HepG2 (cell line): ENCODE data around the gene DDAH1. TPM values are rescaled to one million over a fixed set of nuclear protein-coding genes. Genes with fewer than 3 reads are reported as not detected.
A peak's percentile ranks its signal among the peaks of the same experiment; 100 is the strongest.

Experiments
- polyA plus RNA-seq, 8 experiments: library from polyadenylated mRNA; depleted of rRNA in 3 of 8; stranded (reverse) in 7 of 8; unstranded in 1 of 8; fragments of >200 nt; fragmentation: Illumina TruSeq in 4 of 8; extraction: Trizol in 4 of 8; gene quantifications; 2 replicates each; pipeline versions ENCODE4 v1.2.1 to v1.2.3, GENCODE V29; 2011 to 2016; ENCODE audit warnings: low read depth in 4 of 8, missing spikeins in 1 of 8, mixed read lengths in 1 of 8; ENCODE audit not compliant: insufficient read depth in 1 of 8
- total RNA-seq, 5 experiments: library from RNA; depleted of rRNA; stranded (reverse); fragments of >200 nt; fragmentation: Illumina TruSeq; extraction: Trizol; gene quantifications; 2 replicates each; pipeline ENCODE4 v1.2.3, GENCODE V29; 2016; ENCODE audit warnings: low read depth in 1 of 5
- TF ChIP-seq, protein P1 (sequence below): sonication (generic); formaldehyde crosslinking; IDR thresholded peaks from one replicate; pipeline ENCODE4 v1.5.1; 2020; ENCODE audit warnings: mild to moderate bottlenecking, missing genetic modification reagents; ENCODE audit errors: not compliant biosample characterization
- TF ChIP-seq, protein P2 (sequence below): sonication (generic); formaldehyde crosslinking; IDR thresholded peaks from 2 replicates; pipeline ENCODE4 v1.4.0; 2020; ENCODE audit warnings: missing genetic modification reagents
- TF ChIP-seq, protein P3 (sequence below): IDR thresholded peaks from 2 replicates; pipeline ENCODE4 v1.4.0; 2020; ENCODE audit warnings: mild to moderate bottlenecking, missing genetic modification reagents

Gene DDAH1
- total and polyA plus RNA-seq, 2 of the 13 experiments (the other 11 are each of a cell fraction or from before 2014, with no cell fraction given): 39.7 to 64.4 TPM

DNA sequence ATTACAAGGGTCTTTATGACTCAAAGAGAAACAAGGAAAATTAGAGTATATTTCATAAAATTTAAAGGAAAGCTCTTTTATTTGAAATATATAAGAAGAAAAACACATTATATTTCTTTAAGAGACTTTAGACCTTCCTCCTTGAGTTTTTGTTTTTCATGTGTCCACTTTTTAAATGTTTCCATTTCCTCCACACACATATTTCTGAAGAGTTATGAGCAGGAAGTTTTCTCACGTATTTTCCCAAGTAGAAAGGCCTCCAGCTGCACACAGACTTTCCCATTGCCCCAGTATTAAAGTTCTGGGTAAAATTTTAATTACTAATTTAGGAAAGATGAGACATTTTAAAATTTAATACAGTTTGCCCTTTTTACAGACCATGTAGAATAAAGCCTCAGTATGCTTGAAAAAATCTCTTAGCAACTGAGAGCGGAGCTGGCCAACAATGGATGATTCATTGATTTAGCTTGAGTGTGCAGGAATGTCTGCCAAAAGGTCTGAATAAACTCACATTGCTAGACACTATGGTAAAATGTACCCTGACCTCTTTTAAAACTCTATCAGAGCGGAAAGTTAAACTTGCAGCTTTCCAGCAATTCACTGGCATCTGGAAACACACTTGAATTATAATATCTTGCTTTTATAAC, 57.9 kb downstream of the DDAH1 start (continued):
- TF ChIP-seq, protein P1, sequence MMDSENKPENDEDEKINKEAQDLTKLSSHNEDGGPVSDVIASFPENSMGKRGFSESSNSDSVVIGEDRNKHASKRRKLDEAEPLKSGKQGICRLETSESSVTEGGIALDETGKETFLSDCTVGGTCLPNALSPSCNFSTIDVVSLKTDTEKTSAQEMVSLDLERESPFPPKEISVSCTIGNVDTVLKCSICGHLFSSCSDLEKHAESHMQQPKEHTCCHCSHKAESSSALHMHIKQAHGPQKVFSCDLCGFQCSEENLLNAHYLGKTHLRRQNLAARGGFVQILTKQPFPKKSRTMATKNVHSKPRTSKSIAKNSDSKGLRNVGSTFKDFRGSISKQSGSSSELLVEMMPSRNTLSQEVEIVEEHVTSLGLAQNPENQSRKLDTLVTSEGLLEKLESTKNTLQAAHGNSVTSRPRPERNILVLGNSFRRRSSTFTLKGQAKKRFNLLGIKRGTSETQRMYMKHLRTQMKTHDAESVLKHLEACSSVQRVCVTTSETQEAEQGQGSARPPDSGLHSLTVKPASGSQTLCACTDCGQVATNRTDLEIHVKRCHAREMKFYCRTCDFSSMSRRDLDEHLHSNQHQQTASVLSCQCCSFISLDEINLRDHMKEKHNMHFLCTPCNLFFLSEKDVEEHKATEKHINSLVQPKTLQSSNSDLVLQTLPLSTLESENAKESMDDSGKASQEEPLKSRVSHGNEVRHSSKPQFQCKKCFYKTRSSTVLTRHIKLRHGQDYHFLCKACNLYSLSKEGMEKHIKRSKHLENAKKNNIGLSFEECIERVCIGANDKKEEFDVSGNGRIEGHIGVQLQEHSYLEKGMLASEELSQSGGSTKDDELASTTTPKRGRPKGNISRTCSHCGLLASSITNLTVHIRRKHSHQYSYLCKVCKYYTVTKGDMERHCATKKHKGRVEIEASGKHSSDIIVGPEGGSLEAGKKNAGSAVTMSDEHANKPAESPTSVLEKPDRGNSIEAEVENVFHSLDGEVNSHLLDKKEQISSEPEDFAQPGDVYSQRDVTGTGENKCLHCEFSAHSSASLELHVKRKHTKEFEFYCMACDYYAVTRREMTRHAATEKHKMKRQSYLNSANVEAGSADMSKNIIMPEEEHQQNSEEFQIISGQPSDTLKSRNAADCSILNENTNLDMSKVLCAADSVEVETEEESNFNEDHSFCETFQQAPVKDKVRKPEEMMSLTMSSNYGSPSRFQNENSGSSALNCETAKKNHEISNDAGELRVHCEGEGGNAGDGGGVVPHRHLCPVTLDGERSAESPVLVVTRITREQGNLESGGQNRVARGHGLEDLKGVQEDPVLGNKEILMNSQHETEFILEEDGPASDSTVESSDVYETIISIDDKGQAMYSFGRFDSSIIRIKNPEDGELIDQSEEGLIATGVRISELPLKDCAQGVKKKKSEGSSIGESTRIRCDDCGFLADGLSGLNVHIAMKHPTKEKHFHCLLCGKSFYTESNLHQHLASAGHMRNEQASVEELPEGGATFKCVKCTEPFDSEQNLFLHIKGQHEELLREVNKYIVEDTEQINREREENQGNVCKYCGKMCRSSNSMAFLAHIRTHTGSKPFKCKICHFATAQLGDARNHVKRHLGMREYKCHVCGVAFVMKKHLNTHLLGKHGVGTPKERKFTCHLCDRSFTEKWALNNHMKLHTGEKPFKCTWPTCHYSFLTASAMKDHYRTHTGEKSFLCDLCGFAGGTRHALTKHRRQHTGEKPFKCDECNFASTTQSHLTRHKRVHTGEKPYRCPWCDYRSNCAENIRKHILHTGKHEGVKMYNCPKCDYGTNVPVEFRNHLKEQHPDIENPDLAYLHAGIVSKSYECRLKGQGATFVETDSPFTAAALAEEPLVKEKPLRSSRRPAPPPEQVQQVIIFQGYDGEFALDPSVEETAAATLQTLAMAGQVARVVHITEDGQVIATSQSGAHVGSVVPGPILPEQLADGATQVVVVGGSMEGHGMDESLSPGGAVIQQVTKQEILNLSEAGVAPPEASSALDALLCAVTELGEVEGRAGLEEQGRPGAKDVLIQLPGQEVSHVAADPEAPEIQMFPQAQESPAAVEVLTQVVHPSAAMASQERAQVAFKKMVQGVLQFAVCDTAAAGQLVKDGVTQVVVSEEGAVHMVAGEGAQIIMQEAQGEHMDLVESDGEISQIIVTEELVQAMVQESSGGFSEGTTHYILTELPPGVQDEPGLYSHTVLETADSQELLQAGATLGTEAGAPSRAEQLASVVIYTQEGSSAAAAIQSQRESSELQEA: no peak
- TF ChIP-seq, protein P2, sequence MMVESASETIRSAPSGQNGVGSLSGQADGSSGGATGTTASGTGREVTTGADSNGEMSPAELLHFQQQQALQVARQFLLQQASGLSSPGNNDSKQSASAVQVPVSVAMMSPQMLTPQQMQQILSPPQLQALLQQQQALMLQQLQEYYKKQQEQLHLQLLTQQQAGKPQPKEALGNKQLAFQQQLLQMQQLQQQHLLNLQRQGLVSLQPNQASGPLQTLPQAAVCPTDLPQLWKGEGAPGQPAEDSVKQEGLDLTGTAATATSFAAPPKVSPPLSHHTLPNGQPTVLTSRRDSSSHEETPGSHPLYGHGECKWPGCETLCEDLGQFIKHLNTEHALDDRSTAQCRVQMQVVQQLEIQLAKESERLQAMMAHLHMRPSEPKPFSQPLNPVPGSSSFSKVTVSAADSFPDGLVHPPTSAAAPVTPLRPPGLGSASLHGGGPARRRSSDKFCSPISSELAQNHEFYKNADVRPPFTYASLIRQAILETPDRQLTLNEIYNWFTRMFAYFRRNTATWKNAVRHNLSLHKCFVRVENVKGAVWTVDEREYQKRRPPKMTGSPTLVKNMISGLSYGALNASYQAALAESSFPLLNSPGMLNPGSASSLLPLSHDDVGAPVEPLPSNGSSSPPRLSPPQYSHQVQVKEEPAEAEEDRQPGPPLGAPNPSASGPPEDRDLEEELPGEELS (CRISPR knock-in tag): no peak
- TF ChIP-seq, protein P3, sequence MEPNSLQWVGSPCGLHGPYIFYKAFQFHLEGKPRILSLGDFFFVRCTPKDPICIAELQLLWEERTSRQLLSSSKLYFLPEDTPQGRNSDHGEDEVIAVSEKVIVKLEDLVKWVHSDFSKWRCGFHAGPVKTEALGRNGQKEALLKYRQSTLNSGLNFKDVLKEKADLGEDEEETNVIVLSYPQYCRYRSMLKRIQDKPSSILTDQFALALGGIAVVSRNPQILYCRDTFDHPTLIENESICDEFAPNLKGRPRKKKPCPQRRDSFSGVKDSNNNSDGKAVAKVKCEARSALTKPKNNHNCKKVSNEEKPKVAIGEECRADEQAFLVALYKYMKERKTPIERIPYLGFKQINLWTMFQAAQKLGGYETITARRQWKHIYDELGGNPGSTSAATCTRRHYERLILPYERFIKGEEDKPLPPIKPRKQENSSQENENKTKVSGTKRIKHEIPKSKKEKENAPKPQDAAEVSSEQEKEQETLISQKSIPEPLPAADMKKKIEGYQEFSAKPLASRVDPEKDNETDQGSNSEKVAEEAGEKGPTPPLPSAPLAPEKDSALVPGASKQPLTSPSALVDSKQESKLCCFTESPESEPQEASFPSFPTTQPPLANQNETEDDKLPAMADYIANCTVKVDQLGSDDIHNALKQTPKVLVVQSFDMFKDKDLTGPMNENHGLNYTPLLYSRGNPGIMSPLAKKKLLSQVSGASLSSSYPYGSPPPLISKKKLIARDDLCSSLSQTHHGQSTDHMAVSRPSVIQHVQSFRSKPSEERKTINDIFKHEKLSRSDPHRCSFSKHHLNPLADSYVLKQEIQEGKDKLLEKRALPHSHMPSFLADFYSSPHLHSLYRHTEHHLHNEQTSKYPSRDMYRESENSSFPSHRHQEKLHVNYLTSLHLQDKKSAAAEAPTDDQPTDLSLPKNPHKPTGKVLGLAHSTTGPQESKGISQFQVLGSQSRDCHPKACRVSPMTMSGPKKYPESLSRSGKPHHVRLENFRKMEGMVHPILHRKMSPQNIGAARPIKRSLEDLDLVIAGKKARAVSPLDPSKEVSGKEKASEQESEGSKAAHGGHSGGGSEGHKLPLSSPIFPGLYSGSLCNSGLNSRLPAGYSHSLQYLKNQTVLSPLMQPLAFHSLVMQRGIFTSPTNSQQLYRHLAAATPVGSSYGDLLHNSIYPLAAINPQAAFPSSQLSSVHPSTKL (CRISPR knock-in tag): peak; percentile 10; the same call in 1 of the 2 replicates
